GM21717 (cell line): ENCODE data around the gene MCM5.
"Not testable (repeated sequence)": the region's sequence is repeated elsewhere in the genome, so short reads cannot be mapped to it uniquely, and the experiment has no call there.

ENCODE experiments used
- ATAC-seq: cut with Tn5 transposase; IDR thresholded peaks from one replicate; pipeline ENCODE4 v1.9.1; 2021; ENCODE audit warnings: mild to moderate bottlenecking, moderate library complexity; ENCODE audit not compliant: unreplicated experiment

Gene MCM5

DNA sequence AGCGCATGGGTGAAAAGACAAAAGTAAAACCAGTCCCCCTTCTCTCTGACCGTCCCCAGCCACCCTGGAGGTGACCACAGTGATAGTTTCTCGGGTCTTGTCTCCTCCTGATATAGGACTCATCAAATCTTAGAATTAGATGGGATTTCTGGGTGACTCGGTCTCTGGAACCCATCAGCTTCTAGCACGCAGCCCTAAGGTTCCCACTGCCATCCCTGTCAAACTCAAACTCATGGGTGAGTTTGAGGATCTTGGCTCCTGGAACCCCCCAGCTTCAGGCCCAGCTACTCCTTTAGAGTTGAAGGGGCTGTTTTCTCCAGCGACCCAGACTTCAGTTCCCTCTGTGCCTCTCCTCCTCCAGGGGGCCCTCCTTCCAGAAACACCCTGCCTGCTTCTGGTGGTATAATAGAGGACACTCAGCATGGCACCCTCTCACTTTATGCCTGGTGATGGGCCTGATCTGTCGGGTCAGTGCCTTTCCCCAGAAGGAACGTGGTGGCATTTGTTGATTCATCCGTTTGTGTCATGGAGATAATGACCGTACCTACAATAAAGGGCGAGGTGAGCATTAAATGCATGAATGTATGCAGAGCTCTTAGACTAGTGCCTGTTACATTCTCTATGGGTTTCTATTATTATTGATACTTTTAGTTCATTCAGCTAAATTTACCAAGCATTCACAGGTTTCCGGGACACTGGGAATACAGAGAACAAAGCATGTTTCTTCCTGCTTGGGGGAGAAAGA, 31.7 kb downstream of the MCM5 start:
- ATAC-seq, result no peak

DNA sequence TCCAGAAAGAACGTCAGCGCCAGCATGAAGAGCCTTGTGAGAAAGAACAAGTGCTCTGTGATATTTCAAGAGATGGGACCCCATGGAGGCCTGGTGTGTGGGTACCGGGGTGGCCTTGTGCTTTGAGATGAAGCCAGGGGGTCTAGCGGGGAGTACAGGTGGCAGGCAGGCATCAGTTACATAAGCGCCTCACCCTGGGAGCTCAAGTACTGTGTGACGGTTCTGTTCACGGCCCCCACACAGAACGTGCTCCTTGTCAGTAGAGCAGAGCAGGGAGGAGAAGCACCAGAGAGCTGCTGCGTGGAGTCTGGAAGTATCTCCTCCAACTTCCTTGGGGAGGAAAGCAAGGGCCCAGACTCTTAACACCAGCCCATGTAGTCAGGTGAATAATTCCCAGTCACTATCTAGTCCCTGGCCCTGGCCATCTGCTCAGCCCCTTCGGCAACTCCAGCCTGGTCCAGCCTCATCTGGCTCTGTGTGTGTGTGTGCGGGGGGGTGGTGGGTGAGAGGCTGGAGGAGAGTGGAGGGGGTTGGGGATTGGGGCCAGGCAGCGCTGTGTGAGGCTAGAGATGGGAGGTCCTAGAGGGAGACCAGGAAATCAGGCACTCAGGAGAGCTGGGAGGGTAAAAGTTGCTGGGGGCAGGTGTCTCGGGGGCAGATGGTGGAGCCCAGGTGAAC, 32.4 kb downstream of the MCM5 start:
- no peak for ATAC-seq

DNA sequence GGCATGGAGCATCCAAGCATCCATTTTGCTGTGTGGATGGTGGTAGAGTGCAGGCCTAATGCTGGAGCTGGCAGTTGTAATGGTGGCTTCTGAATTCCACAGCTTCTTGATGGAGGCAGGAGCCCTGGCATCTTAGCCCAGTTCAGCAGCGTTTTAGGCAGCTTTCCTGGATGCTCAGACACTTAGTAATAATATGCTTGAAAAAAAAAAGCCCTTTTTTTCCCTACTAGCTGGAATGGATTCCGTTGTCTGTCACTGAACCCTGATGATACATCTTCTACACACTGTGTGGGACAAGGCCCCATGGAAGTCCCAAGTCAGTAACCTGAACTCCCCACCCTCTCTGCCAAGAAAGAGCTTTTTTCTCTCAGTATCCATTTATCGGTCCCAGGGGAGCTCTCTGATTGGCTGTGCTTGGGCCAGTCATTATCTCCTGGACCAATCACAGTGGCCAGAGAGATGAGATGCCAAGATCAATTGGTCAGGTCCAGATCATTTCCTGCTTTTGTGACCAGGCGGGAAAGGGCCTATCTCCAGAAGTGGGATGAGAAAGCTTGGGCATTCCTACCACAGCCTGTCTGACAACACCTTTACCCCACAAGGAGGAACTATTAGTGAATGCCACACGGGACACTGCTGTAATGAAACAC, 34.2 kb downstream of the MCM5 start:
- ATAC-seq, result no peak

DNA sequence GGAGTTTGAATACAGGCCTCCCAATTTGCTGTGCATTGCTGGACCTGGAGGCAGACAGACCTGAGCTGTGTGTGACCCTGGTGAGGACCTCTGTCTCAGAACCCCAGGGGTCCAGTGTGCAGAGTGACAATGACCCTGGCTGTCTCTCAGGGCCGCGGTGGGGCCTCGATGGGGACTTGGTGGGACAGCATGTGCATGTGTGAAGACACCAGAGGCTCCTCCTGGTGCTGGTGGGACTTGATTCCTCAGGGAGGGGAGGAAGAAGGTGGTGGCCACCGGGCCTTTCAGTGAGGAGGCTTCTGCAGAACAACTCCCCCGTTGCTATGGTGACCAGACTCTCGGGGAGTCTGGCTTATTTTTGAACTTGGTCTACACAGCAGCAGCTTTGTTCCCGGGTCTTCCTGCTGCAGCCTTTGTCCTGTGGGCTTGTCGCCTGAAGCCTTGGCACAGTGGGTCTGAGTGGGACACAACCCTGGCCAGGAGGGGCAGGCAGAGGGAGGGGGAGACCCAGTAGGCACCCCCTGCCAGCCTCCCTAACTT, 35.3 kb downstream of the MCM5 start:
- ATAC-seq, result no peak

DNA sequence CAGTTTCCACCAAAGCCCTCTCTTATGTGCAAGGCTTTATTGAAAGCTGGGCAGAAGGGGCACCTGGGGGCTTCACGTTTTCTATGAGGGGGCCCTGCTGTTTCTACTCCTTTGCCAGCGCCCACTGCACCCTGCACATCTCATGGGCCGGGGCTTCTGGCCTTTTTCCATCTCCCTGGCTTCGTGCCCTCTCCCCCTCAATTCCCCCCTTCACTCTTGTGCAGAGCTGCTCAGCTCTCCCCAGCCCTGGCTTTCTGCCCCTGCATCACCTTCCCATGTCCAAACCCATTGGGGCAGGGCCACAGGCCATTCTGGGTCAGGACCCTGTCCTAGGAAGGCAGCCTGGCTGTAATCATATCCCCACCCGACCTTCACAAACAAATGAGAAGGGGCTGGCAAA, 36.5 kb downstream of the MCM5 start:
- ATAC-seq, result no peak

DNA sequence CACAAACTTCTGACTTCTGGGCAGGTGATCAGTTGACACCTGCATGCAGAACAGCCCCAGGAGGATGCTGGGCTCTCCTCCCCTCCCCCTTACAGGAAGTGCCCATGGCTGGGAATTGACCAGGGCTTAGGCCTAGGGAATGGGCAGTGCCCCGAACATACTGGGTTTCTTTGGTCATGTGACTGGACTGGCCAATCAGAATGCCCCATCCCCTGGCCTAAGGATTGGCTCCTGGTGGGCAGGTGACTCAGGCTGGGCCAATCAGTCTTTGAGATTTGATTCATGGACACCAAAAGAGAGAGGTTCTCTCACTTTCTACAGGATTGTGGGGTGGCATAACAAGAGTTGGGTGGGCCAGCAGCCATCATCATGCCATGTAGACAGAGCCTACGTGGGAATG, 37.1 kb downstream of the MCM5 start:
- ATAC-seq, result no peak

DNA sequence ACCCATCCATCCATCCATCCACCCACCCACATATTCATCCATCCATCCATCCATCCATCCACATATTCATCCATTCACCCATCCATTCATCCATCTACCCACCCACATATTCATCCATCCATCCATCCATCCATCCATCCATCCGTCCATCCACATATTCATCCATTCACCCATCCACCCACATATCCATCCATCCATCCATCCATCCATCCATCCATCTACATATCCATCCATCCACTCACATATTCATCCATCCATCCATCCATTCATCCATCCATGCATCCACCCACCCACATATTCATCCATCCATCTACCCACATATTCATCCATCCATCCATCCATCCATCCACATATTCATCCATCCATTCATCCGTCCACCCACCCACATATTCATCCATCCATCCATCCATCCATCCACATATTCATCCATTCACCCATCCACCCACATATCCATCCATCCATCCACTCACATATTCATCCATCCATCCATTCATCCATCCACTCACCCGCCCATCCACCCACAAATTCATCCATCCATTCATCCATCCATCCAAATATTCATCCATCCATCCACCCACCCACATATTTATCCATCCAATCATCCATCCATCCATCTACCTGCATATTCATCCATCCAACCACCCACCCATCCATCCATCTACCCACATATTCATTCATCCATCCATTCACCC, 38.9 kb downstream of the MCM5 start:
- ATAC-seq, result not testable (repeated sequence)

DNA sequence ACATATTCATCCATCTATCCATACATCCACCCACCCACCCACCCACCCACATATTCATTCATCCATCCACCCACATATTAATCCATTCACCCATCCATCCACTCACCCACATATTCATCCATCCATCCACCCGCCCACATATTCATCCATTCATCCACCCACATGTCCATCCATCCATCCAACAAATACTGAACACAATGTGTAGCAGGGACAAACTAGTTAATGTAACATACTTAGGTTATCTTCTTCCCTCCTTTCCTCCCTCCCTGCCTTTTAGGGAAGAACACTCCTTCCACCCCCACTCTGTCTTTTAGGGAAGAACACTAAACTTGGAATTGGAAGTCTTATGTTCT, 39.4 kb downstream of the MCM5 start:
- ATAC-seq, result no peak

DNA sequence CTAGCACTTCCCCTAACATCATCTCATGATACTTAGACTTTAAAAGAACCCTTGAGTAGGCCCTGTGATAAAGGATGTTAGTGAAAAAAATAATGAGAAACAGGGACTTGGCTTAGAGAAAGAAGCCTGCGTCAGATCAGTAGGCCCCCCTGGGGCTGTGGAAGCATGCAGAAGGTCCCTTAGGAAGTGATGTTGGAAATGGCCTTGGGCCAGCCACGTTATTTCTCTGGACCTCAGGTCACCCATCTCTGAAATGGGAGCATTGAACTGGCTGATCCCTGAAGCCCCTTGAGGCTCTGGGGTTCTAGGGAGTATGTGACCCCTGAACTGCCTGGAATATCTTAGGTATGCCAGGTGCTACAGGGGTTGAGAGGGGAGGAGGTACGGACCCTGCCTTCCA, 40.2 kb downstream of the MCM5 start:
- no peak for ATAC-seq

DNA sequence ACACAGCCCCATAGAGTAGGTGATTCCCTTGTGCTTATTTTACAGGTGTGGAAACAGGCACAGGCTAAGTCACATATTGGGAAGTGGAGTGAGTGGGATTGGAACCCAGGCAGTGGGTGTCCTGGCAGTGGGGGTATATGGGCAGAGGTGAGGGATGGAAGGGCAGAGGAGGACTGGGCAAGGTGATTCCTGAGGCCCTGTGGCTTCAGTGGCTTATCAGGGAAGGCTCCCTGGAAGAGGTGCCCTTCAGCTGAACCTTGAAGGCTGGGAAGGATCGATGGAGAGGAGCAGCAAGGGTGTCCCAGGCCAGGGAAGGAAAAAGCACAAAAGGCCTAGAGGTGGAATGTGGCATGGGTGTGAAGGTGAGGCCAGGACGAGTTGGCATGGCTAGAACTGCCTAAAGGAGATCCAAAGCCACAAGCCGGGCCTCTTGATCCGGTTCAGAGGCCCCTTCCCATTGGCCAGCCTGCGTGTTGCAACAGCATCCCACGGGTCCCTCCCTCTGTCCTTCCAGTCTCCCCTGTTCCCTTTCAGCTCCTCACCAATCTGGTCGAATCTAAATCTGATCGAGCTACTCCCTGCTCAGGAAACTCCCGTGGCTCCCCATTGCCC, 41.7 kb downstream of the MCM5 start:
- no peak for ATAC-seq

DNA sequence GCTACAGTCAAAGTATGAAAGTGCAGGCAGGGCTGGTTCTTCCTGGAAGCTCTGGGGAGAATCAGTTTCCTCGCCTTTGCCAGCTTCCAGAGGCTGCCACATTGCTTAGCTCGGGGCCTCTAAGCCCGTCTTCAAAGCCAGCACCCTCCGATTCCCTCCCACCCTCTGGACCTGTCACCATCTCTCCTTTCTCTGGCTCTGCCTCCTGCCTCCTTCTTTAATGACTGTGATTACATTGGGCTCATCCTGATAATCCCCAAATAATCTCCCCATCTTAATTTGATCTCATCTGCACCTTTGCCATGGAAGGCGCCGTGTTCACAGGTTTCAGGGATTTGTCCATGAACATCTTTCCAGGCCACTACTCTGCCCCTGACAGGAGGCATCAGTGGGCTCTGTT, 42.5 kb downstream of the MCM5 start:
- ATAC-seq, result no peak

DNA sequence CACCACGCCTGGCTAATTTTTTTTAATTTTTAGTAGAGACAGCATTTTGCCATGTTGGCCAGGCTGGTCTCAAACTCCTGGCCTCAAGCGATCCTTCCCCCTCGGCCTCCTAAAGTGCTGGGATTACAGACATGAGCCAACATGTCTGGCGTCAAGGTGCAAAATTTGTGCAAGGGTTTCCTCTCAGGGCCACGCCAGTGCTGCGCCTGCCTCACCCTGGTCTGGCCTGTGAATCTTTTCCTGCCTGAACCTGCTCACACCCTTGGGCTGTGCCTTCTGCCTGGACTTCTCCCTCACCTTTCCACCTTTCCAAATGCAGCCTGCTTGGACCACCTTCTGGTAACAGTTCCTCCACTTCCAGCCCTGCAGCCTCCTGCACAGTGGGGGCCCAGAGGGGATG, 43.4 kb downstream of the MCM5 start:
- no peak for ATAC-seq

DNA sequence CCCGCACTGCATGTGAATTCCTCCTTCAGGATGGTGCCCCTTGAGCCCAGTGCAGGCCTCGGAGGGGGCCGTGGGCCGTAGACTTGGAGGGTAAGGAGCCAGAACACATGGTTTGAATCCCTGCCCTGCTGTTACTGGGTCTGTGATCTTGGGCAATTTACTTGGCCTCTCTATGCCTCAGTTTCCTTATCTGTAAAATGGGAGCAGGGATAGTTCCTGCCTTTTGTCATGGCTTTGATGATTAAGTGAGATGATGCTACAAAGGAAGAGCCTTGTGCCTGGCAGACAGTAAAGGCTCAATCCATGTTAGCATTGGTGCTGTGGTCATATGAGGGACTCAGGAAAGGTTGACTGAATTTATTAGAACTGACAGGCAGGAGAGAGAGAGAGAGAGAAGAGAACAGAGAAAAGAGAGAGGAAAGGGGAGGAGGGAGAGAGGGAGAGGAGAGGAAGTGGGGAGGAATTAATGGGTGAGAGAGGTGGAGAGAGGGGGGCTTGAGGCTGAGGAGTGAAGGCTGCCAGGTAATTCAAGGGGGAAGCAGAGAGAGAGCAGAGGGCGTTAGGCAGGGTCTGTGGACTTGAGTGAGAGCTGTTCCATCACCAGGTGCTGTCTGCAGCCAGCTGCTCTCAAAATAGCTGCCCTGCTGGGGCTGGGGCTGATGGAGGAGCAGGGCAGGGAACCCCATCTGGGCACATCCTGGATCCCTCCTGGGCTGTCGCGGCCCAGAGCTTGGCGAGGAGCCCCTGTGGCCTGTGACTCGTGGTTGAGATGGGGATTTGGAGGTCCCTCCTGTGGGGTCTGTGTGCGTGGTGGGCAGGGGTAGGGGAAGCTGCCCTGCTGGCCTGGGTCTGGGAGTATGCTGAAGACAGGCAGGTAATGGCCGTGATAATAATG, 44.1 kb downstream of the MCM5 start:
- no peak for ATAC-seq

DNA sequence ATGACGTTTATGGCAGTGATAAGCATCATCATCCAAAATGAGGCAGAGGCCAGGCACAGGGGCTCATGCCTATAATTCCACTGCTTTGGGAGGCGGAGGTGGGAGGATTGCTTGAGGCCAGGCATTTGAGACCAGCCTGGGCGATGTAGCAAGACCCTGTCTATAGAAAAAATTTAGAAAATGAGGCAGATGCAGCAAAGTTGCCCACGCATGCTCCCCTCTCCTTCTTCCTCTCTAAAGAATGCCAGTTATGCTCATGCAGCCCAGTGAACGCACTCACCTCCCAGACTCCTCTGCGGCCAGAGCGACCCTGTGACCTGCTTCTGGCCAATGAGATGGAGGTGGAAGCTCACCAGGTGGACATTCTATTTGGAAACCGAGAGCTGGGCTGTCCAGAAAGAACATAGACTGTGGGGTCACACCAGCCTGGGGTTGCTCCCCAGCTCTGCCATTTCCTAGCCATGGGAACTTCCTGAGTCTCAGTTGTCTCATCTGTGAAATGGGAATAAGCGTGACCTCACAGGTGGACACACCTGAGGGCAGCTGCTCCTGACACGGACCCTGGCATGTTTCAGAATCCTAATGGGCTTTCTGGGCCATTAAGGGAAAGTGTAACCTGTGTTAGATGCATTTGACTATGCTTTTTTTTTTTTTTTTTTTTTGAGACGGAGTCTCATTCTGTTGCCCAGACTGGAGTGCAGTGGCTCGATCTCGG, 44.9 kb downstream of the MCM5 start:
- ATAC-seq, result no peak

DNA sequence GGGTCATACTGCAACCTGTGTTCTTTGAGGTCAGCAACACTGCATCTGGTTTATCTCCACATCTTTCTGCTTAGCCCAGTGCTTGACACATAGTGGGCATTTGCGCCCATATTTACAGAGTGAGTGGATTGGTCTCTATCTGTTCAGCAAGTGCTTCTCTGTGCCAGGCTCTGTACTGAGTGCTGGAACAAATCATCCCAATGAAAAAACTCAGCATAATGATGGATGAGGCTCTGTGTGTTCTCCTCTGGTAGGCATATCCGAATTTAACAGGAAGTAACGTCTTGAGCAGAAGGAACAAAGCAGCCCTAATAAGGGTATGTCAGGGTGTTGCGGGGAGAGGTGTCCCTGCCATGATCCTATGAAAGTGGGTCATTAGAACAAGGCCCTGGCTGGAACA, 46.0 kb downstream of the MCM5 start:
- ATAC-seq, result no peak

DNA sequence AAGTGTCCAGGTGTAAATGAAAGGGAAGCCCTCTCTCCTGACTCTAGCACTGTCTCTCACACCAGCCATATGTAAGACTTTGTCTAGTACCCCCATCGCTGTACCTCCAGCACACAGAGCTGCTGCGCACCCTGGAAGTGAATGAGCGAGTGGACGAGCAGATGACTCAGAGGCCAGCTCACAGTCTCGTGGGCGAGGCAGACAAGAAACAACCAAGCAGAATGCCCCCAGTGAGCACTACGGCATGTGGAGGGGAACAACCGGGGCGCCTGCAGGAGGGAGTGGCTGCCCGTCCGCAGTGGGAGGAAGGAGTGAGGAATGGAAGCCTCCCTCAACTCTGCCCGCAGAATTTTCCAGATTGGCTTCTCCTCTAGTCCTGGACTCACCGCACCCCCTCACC, 46.4 kb downstream of the MCM5 start:
- ATAC-seq, result no peak

DNA sequence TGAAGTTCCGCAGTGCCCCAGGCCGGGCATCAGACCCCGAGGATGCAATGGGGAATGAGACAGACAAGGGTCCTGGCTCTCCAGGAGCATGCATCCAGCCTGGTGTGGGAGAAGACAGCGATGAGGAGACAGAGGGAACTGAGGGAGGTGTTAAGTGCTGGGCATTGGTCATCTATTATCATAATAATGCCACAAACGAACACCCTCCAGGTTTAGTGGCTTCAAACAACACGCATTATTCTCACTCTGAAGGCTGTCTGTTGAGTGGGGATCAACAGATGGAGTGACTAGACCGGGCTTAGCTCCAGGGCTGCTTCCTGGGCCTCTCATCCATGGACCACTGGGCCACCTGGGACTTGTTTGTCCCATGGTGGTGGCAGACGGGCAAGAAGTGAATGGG, 48.6 kb downstream of the MCM5 start:
- ATAC-seq, result no peak

DNA sequence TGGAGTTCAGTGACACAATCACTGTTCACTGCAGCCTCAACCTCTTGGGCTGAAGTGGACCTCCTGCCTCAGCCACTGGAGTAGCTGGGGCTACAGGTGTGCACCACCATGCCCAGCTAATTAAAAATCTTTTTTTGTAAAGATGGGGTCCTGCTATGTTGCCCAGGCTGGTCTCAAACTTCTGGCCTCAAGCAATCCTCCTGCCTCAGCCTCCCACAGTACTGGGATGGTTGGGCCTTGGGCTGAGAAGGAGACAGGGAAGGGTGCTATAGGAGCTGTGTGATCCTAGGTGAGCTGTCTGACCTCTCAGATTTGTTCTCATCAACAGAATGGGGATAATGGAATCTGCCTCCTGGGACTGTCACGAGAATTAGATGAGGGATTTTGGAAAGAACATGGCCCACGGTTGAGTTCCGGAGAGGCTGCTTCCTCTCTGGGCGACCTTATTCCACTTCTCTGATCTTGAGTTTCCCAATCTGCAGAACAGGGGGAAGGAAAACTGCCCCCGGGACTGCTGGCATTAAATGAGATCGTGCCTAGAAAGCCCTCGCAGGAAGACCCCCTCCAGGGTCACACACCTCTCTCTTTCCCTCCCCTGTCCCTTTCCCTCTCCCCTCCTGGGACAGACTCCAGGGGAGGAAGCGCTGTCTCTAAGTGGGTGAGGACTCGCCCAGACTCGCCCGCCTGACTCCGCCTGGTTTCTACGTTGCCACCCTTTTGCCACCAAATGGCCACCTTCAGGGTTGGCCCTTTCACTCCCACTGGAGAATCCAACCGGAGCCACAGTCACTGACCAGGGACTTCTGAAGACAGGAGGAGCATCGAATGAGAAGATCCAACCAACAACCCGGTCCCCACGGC, 50.1 kb downstream of the MCM5 start:
- ATAC-seq, result no peak
